OCI-LY7 (cell line): ENCODE data around the gene MAN1C1. TPM values are rescaled to one million over a fixed set of nuclear protein-coding genes. Genes with fewer than 3 reads are reported as not detected.

Source experiments
- BruUV-seq: library from RNA; stranded (reverse); fragments of 400-500 nt; replicated peaks from 2 replicates; lab custom pipeline; 2021; lab: Mats Ljungman, UMichigan
- CTCF ChIA-PET: fragments of 300-600 bp; sonication (Branson Sonifier 250); formaldehyde crosslinking; loops from one replicate; lab custom pipeline; 2022; ENCODE audit warnings: antibody characterized with exemption; ENCODE audit not compliant: unreplicated experiment; lab: Charles Lee
- POLR2A ChIA-PET: fragments of 300-600 bp; sonication (Branson Sonifier 250); formaldehyde crosslinking; loops from one replicate; lab custom pipeline; 2022; ENCODE audit warnings: antibody characterized with exemption; lab: Charles Lee
- DNase-seq: peaks from one replicate; pipeline ENCODE4 v3.0.0-alpha.2; 2015; ENCODE audit warnings: low spot score
- H2AFZ ChIP-seq: fragments of 200-600 bp; sonication (generic), shearing (Covaris generic); 2 replicates; pipeline ENCODE4 v1.6.1; 2014; ENCODE audit warnings: mild to moderate bottlenecking, antibody characterized with exemption, low read length, moderate library complexity
- H3K27ac ChIP-seq: fragments of 200-600 bp; sonication (generic); 2 replicates; pipeline ENCODE4 v1.5.1; 2014; ENCODE audit warnings: mixed run types, low read depth, mild to moderate bottlenecking, moderate library complexity, low read length, inconsistent platforms; ENCODE audit not compliant: poor library complexity, severe bottlenecking
- H3K36me3 ChIP-seq: fragments of 200-600 bp; sonication (generic); 2 replicates; pipeline ENCODE4 v1.6.1; 2014; ENCODE audit warnings: mild to moderate bottlenecking, antibody characterized with exemption, low read length, moderate library complexity, mixed read lengths; ENCODE audit not compliant: insufficient read depth
- H3K4me1 ChIP-seq: fragments of 200-600 bp; sonication (generic); 2 replicates; pipeline ENCODE4 v1.5.1; 2014; ENCODE audit warnings: mild to moderate bottlenecking, low read length; ENCODE audit not compliant: insufficient read depth, poor library complexity, severe bottlenecking
- H3K4me2 ChIP-seq: fragments of 200-600 bp; sonication (generic); 2 replicates; pipeline ENCODE4 v1.6.1; 2014; ENCODE audit warnings: mild to moderate bottlenecking, low read length
- H3K4me3 ChIP-seq: fragments of 200-600 bp; sonication (generic); 2 replicates; pipeline ENCODE4 v1.5.1; 2014; ENCODE audit warnings: mild to moderate bottlenecking, low read depth, low read length; ENCODE audit not compliant: poor library complexity, severe bottlenecking
- H3K79me2 ChIP-seq: fragments of 200-600 bp; sonication (generic); 2 replicates; pipeline ENCODE4 v1.6.1; 2016; ENCODE audit warnings: low read depth, mild to moderate bottlenecking, low read length, moderate library complexity, mixed read lengths; ENCODE audit not compliant: insufficient read depth
- H3K9me2 ChIP-seq: fragments of 200-600 bp; sonication (generic); 2 replicates; pipeline ENCODE4 v1.6.1; 2016; ENCODE audit warnings: mild to moderate bottlenecking, low read length, mixed read lengths; ENCODE audit not compliant: insufficient read depth
- H3K9me3 ChIP-seq: fragments of 200-600 bp; sonication (generic); 2 replicates; pipeline ENCODE4 v1.6.1; 2014; ENCODE audit warnings: mild to moderate bottlenecking, mixed run types, low read length, mixed read lengths
- H4K20me1 ChIP-seq: fragments of 200-600 bp; sonication (generic); 2 replicates; pipeline ENCODE4 v1.6.1; 2014; ENCODE audit warnings: mild to moderate bottlenecking, antibody characterized with exemption, low read length, moderate library complexity, mixed read lengths; ENCODE audit not compliant: insufficient read depth
- CTCF ChIP-seq: fragments of 200-600 bp; sonication (generic); conservative IDR thresholded peaks from 2 replicates; pipeline ENCODE4 v1.5.1; 2014; ENCODE audit warnings: mild to moderate bottlenecking, antibody characterized with exemption, low read length, moderate library complexity, mixed read lengths
- EZH2phosphoT487 ChIP-seq: fragments of 200-600 bp; sonication (generic); IDR thresholded peaks from 2 replicates; pipeline ENCODE4 v1.6.1; 2018; ENCODE audit warnings: low read depth, borderline replicate concordance, mild to moderate bottlenecking, mixed run types, antibody characterized with exemption, low read length, moderate library complexity, mixed read lengths
- intact Hi-C: fragments of 100-400 bp; cut with micrococcal nuclease; formaldehyde crosslinking; loops from one replicate; pipeline ENCODE4 v1.10.0; 2022; ENCODE audit not compliant: unreplicated experiment
- total RNA-seq, 2 experiments: library from RNA; depleted of rRNA in 1 of 2; stranded (reverse); fragments of >200 nt in 1 of 2; shearing (Covaris generic) in 1 of 2; gene quantifications; 2 replicates each; pipeline ENCODE4 v1.2.3, GENCODE V29; 2014 to 2022

The MAN1C1 gene
- total RNA-seq, 2 experiments from 2014 or later, result 3.0 to 4.9 TPM

- TF ChIP-seq CTCF, result no peak
- no peak for TF ChIP-seq EZH2phosphoT487
- Histone ChIP-seq H3K36me3 (no peaks in the 10 kb centered on the region), H2AFZ (no peak overlapping the region), H3K4me2 (no peak overlapping the region), H3K9me3 (no peaks in the 10 kb centered on the region), H3K27ac (no peak overlapping the region), H4K20me1 (no peaks in the 10 kb centered on the region), H3K4me3 (no peak overlapping the region), H3K79me2 (no peaks in the 10 kb centered on the region), H3K4me1 (peaks cover under 1% of the 10 kb centered on the region), H3K9me2 (no peaks in the 10 kb centered on the region)
- DNase-seq, result no peak
- CTCF ChIA-PET, result no interaction called here
- POLR2A ChIA-PET, result interaction anchor here (0.6 kb wide), 1 partner anchor 9 kb away, joined by 3 read pairs; no protein-coding TSS in a partner anchor
- BruUV-seq, result no TSS peak
- intact Hi-C loops, result no loop called here
These were observed 149.5 kb downstream of the MAN1C1 start for GRCh38 chr1:25765923-25766589.

- Histone ChIP-seq H3K9me3 (no peaks in the 10 kb centered on the region), H2AFZ (no peak overlapping the region), H3K4me3 (no peak overlapping the region), H3K36me3 (no peaks in the 10 kb centered on the region), H3K79me2 (no peaks in the 10 kb centered on the region), H3K4me1 (peaks cover 8% of the 10 kb centered on the region), H3K27ac (no peak overlapping the region), H3K9me2 (no peaks in the 10 kb centered on the region), H4K20me1 (no peaks in the 10 kb centered on the region), H3K4me2 (no peak overlapping the region)
- DNase-seq, result no peak
- ChIA-PET POLR2A (no interaction called here), CTCF (no interaction called here)
- no peak for TF ChIP-seq CTCF
- no peak for TF ChIP-seq EZH2phosphoT487
- BruUV-seq, result no TSS peak
- intact Hi-C loops, result no loop called here
These were observed 150.3 kb downstream of the MAN1C1 start for GRCh38 chr1:25766721-25767436.

- H3K27ac ChIP-seq, result no peak overlapping the region
- H3K4me1 ChIP-seq, result peaks cover 11% of the 10 kb centered on the region
- BruUV-seq, result no TSS peak
These were observed 150.8 kb downstream of the MAN1C1 start for GRCh38 chr1:25767437-25767770.

More at GRCh38 chr1:25767437-25767770, 150.8 kb downstream of the MAN1C1 start:
- no peaks in the 10 kb centered on the region for H3K9me2 ChIP-seq
- no peaks in the 10 kb centered on the region for H3K36me3 ChIP-seq
- H3K4me3 ChIP-seq, result no peak overlapping the region
- H3K9me3 ChIP-seq, result no peaks in the 10 kb centered on the region
- H2AFZ ChIP-seq, result no peak overlapping the region
- DNase-seq, result no peak
- H3K4me2 ChIP-seq, result no peak overlapping the region
- ChIA-PET CTCF (no interaction called here), POLR2A (no interaction called here)
- TF ChIP-seq EZH2phosphoT487 (no peak), CTCF (no peak)
- H4K20me1 ChIP-seq, result no peaks in the 10 kb centered on the region
- H3K79me2 ChIP-seq, result no peaks in the 10 kb centered on the region
- intact Hi-C loops, result no loop called here
